GM19467 (cell line): ENCODE data around the gene DNHD1.

Experiments used
- ATAC-seq: cut with Tn5 transposase; IDR thresholded peaks from one replicate; pipeline ENCODE4 v1.9.1; 2021; ENCODE audit warnings: mild to moderate bottlenecking, moderate library complexity; ENCODE audit not compliant: unreplicated experiment

The DNHD1 gene

GRCh38 chr11:6561288-6561687 is 64.2 kb downstream of the DNHD1 start:
- no peak for ATAC-seq

GRCh38 chr11:6563121-6563619 is 66.1 kb downstream of the DNHD1 start:
- ATAC-seq, result no peak

DNA sequence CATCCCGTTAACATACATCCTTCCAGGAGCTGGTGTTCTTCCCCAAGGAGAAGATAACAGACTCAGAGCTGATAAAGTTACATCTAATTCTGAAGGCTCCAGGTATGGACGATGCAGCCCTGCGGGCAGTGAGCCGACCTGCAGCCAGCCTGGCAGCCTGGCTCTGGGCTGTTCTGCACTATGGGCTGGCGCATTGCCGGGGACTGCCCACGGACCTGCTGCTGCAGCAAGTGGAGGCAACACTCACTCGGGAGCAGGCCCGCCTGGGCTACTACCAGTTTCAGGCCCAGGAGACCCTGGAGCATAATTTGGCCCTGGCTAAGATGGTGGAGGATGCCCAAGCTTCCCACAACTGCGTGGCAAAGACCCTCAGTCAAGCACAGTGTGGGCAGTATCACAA is 66.6 kb downstream of the DNHD1 start:
- ATAC-seq, result no peak

- ATAC-seq, result no peak
These were observed 68.2 kb downstream of the DNHD1 start for GRCh38 chr11:6565325-6565724.

- ATAC-seq, result no peak
These were observed 69.1 kb downstream of the DNHD1 start for GRCh38 chr11:6565988-6566703.

GRCh38 chr11:6566704-6567370 is 69.8 kb downstream of the DNHD1 start:
- no peak for ATAC-seq

DNA sequence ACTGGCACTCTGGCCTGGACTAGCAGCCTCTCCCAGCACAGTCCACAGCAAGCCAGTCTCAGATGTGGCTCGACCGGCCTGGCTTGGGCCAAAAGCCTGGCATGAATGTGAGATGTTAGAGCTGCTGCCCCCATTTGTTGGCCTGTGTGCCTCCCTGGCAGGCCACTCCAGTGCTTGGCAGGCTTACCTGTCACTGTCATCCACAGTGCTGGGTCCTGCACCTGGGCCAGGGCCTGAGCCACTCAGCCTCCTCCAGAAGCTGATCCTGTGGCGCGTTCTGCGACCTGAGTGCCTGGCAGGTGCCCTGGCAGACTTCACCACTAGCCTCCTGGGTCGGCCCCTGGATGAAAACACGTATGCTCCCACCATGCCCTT is 70.3 kb downstream of the DNHD1 start:
- ATAC-seq, result no peak

GRCh38 chr11:6568191-6568918 is 71.3 kb downstream of the DNHD1 start:
- ATAC-seq, result no peak

DNA sequence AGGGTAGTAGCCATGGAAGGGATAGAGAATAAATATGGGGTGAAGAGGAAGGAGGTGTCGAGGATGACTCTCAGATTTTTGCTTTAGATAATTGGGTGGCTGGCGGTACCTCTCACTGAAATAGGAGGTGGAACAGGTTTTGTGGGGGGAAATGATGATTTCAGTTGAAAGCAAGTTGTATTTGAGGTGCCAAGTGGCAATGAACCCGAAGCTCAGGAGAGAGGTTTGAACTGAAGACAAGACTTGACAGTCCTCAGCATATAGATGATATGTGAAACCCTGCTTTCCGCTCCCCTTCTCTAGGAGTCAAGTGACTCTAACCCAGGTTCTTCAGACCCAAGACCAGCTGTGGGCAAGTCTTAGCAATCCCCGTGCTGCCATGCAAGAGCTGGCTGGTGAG is 72.6 kb downstream of the DNHD1 start:
- no peak for ATAC-seq

- ATAC-seq, result no peak
These were observed 73.8 kb downstream of the DNHD1 start for GRCh38 chr11:6570691-6571427.

- no peak for ATAC-seq
These were observed 74.4 kb downstream of the DNHD1 start for GRCh38 chr11:6571434-6572008.

DNA sequence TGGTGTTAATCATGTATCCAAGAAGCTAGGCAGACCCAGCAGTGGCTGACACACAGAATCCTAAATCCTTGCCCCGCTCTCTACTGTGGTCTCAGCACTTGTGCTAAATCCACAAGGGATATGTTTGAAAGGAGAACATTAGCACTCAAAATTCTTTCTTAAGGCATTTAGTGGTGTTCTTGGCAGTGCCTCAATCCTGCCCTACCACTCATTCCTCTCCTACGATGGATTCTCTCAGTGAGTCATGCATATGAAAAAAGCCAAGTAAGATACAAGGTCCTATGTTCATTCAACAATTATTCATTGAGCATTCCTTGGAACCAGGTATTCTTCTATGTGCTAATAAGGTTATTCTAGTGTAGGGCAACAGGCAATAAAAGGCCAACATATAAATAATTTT is 75.1 kb downstream of the DNHD1 start:
- ATAC-seq, result no peak

- ATAC-seq, result no peak
These were observed 78.0 kb downstream of the DNHD1 start for GRCh38 chr11:6574816-6575715.

GRCh38 chr11:6576471-6577373 is 79.6 kb downstream of the DNHD1 start:
- ATAC-seq, result no peak

DNA sequence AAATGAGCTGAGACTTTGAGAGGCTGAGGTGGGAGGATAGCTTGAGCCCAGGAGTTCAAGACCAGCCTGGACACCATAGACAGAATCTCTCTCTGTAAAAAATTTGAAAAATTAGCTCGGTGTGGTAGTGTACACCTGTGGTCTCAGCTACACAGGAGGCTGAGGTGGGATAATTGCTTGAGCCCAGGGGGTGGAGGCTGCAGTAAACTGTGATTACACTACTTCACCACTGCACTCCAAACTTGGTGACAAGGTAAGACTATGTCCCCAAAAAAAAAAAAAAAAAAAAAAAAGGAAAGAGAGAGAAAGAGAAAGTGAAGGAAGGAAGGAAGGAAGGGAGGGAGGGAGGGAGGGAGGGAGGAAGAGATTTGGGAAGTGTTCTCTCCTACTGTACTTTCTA is 81.1 kb downstream of the DNHD1 start:
- no peak for ATAC-seq

- no peak for ATAC-seq
These were observed 82.6 kb downstream of the DNHD1 start for GRCh38 chr11:6579681-6580080.

GRCh38 chr11:6583584-6583983 is 86.5 kb downstream of the DNHD1 start:
- no peak for ATAC-seq

DNA sequence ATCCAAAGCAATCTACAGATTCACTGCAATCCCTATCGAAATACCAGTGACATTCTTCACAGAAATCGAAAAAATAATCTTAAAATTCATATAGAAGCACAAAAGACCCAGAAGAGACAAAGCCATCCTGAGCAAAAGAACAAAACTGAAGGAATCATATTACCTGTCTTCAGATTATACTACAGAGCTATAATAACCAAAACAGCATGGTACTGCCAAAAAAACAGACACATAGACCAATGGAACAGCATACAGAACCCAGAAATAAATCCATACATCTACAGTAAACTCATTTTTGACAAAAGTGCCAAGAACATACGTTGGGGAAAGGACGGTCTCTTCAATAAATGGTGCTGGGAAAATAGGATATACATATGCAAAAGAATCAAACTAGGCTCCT is 87.4 kb downstream of the DNHD1 start:
- no peak for ATAC-seq
